ENCODE measurements around the gene HDAC4.
"Not testable (repeated sequence)": the region's sequence is repeated elsewhere in the genome, so short reads cannot be mapped to it uniquely, and the experiment has no call there.

HDAC4 gene

DNA sequence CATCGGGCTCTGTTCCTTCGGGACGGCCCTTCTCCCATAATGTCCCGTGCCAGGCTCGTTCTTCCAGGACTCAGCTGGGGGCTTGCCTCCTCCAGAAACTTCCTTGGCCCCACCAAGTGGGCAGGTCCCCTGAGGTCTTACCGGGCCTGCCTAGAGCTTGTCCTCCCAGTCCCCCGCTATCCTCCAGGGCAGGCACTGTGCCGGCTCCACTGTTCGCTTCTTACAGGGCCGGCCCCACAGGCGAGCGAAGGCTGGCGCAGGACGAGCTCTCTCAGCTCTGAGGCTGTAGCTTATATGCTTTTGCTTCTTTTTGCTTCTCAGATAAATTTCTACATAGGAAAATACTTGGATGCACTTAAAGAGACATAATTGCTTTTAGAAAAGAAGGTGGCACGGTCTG, 323.6 kb downstream of the HDAC4 start:
- H3K4me1 ChIP-seq (ENCODE audit: control insufficient read depth in 1 of 2, insufficient read depth in 2 of 2, low read length in 2 of 2): peaks cover 5 to 6% of the 10 kb centered on the region in 2 donors
- H3K4me3 ChIP-seq (ENCODE audit: low read depth in 1 of 2, low read length in 2 of 2): no peak overlapping the region
- no peaks in the 10 kb centered on the region for H3K9me3 ChIP-seq (ENCODE audit: control insufficient read depth in 1 of 2, low read length in 2 of 2)
- H3K27ac ChIP-seq (ENCODE audit: low read depth, low read length): no peak overlapping the region
- peaks cover 29 to 41% of the 10 kb centered on the region in 2 donors for H3K36me3 ChIP-seq (ENCODE audit: control insufficient read depth in 1 of 2, insufficient read depth in 2 of 2, low read length in 2 of 2)
- H3K9ac ChIP-seq (ENCODE audit: low read depth in 1 of 2, low read length in 2 of 2): no peak overlapping the region
- H3K27me3 ChIP-seq (ENCODE audit: control insufficient read depth in 1 of 2, insufficient read depth in 2 of 2, low read length in 2 of 2): no peaks in the 10 kb centered on the region

DNA sequence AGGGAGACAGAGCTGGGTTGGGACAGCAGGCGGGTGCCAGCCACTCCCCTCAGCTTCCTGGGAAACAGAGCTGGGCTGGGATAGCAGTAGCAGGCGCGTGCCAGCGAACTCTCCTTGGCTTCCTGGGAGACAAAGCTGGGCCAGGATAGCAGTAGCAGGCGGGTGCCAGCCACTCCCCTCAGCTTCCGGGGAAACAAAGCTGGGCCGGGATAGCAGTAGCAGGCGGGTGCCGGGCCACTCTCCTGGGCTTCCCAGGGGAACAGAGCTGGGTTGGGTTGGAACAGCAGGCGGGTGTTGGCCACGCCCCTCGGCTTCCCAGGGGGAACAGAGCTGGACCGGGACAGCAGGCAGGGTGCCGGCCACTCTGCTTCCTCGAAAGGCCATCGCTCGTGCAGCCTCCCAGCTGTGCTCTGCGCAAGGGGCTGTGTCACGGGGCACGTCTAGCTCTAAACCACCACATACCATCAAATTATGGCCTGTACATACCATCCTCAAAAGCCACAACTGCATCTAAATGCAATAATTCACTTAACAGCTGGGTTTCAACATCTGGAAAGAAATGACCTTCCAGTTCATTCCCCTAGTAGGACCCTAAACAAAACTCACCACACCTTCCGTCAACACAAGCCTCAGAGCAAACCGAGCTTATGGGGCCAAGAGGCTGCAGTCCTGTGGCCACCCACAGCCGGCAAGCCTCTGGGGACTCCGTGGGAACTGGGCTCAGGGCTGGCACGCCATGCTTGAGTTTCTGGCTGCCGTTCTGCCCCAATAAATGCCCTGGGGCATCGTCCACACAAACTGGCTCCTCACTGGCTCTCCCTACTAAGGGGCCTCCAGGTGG, 324.7 kb downstream of the HDAC4 start:
- H3K27ac ChIP-seq (ENCODE audit: low read depth, low read length): no peak overlapping the region
- peaks cover 5 to 6% of the 10 kb centered on the region in 2 donors for H3K4me1 ChIP-seq (ENCODE audit: control insufficient read depth in 1 of 2, insufficient read depth in 2 of 2, low read length in 2 of 2)
- H3K9ac ChIP-seq (ENCODE audit: low read depth in 1 of 2, low read length in 2 of 2): no peak overlapping the region
- H3K36me3 ChIP-seq (ENCODE audit: control insufficient read depth in 1 of 2, insufficient read depth in 2 of 2, low read length in 2 of 2): peaks cover 29 to 39% of the 10 kb centered on the region in 2 donors
- H3K9me3 ChIP-seq (ENCODE audit: control insufficient read depth in 1 of 2, low read length in 2 of 2): no peaks in the 10 kb centered on the region
- no peak overlapping the region for H3K4me3 ChIP-seq (ENCODE audit: low read depth in 1 of 2, low read length in 2 of 2)
- no peaks in the 10 kb centered on the region for H3K27me3 ChIP-seq (ENCODE audit: control insufficient read depth in 1 of 2, insufficient read depth in 2 of 2, low read length in 2 of 2)

DNA sequence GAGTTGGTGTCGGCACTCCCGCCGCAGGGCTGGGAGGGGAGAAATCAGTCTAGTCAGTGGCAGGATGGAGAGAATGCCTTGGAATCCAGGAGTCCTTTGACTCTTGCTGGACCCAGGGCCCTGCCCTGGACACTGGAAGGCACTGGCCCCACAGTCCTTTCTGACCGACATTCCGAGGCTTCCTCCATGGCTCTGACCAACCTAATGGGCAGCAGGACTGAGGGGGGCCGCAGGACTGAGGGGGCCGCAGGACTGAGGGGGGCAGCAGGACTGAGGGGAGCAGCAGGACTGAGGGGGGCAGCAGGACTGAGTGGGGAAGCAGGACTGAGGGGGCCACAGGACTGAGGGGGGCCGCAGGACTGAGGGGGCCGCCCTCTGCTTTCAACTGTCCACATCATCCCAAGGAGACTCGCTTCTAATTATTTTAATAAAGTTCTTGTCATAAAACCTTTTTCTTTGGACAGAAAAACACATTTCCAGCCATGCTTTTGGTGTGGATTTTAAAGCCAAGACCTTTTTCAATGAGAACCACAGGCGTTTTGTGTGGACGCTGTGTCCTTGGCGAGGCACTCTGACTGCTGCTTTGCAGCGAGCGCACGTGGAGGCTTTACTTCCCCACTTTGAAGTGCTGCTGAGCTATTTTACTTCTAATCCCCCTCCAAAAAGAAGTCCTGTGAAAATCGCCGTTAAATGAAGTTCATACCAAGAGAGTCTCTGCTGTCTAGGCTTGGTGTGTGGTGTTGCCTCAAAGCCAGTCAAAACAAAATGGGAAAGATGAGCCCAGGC, 326.9 kb downstream of the HDAC4 start:
- peaks cover 19 to 21% of the 10 kb centered on the region in 2 donors for H3K36me3 ChIP-seq (ENCODE audit: control insufficient read depth in 1 of 2, insufficient read depth in 2 of 2, low read length in 2 of 2)
- no peak overlapping the region for H3K4me3 ChIP-seq (ENCODE audit: low read depth in 1 of 2, low read length in 2 of 2)
- H3K9ac ChIP-seq (ENCODE audit: low read depth in 1 of 2, low read length in 2 of 2): no peak overlapping the region
- H3K9me3 ChIP-seq (ENCODE audit: control insufficient read depth in 1 of 2, low read length in 2 of 2): no peaks in the 10 kb centered on the region
- no peak overlapping the region for H3K27ac ChIP-seq (ENCODE audit: low read depth, low read length)
- H3K4me1 ChIP-seq (ENCODE audit: control insufficient read depth in 1 of 2, insufficient read depth in 2 of 2, low read length in 2 of 2): peaks cover 5 to 6% of the 10 kb centered on the region in 2 donors
- H3K27me3 ChIP-seq (ENCODE audit: control insufficient read depth in 1 of 2, insufficient read depth in 2 of 2, low read length in 2 of 2): no peaks in the 10 kb centered on the region

- no peaks in the 10 kb centered on the region for H3K27me3 ChIP-seq (ENCODE audit: control insufficient read depth in 1 of 2, insufficient read depth in 2 of 2, low read length in 2 of 2)
- H3K36me3 ChIP-seq (ENCODE audit: control insufficient read depth in 1 of 2, insufficient read depth in 2 of 2, low read length in 2 of 2): peaks cover 19 to 21% of the 10 kb centered on the region in 2 donors
- no peaks in the 10 kb centered on the region for H3K9me3 ChIP-seq (ENCODE audit: control insufficient read depth in 1 of 2, low read length in 2 of 2)
- H3K4me1 ChIP-seq (ENCODE audit: control insufficient read depth in 1 of 2, insufficient read depth in 2 of 2, low read length in 2 of 2): peaks cover 5 to 6% of the 10 kb centered on the region in 2 donors
- H3K27ac ChIP-seq (ENCODE audit: low read depth, low read length): no peak overlapping the region
- H3K4me3 ChIP-seq (ENCODE audit: low read depth in 1 of 2, low read length in 2 of 2): no peak overlapping the region
- no peak overlapping the region for H3K9ac ChIP-seq (ENCODE audit: low read depth in 1 of 2, low read length in 2 of 2)
Measured at GRCh38 chr2:239073270-239073669, 327.6 kb downstream of the HDAC4 start.

GRCh38 chr2:239072786-239073185, 328.0 kb downstream of the HDAC4 start:
- H3K9me3 ChIP-seq (ENCODE audit: control insufficient read depth in 1 of 2, low read length in 2 of 2): no peaks in the 10 kb centered on the region
- peaks cover 19 to 20% of the 10 kb centered on the region in 2 donors for H3K36me3 ChIP-seq (ENCODE audit: control insufficient read depth in 1 of 2, insufficient read depth in 2 of 2, low read length in 2 of 2)
- peaks cover 5 to 6% of the 10 kb centered on the region in 2 donors for H3K4me1 ChIP-seq (ENCODE audit: control insufficient read depth in 1 of 2, insufficient read depth in 2 of 2, low read length in 2 of 2)
- no peak overlapping the region for H3K27ac ChIP-seq (ENCODE audit: low read depth, low read length)
- no peak overlapping the region for H3K9ac ChIP-seq (ENCODE audit: low read depth in 1 of 2, low read length in 2 of 2)
- no peaks in the 10 kb centered on the region for H3K27me3 ChIP-seq (ENCODE audit: control insufficient read depth in 1 of 2, insufficient read depth in 2 of 2, low read length in 2 of 2)
- H3K4me3 ChIP-seq (ENCODE audit: low read depth in 1 of 2, low read length in 2 of 2): no peak overlapping the region

DNA sequence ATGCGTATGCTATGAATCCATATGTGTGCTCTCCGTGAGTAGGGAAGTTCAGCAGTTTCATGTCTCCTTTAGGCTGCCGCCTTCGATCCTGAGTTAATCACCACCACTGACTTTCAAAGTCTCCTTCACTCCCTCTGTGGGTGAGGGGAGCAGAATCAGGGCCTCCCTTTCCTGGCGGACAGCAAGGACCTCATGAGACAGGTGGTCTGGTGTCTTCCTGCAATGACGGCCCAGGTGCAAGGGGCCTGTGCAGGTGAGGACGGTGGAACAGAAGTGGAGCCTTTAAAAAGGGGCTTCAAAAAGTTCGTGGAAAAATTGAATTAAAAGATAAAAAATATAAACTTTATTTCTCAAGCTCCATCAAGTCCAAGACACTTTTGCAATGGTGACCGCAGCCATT, 330.4 kb downstream of the HDAC4 start:
- Histone ChIP-seq H3K4me1 (ENCODE audit: control insufficient read depth in 1 of 2, insufficient read depth in 2 of 2, low read length in 2 of 2) (no peaks in the 10 kb centered on the region), H3K9me3 (ENCODE audit: control insufficient read depth in 1 of 2, low read length in 2 of 2) (no peaks in the 10 kb centered on the region), H3K27me3 (ENCODE audit: control insufficient read depth in 1 of 2, insufficient read depth in 2 of 2, low read length in 2 of 2) (no peaks in the 10 kb centered on the region), H3K27ac (ENCODE audit: low read depth, low read length) (no peak overlapping the region), H3K4me3 (ENCODE audit: low read depth in 1 of 2, low read length in 2 of 2) (no peak overlapping the region), H3K9ac (ENCODE audit: low read depth in 1 of 2, low read length in 2 of 2) (no peak overlapping the region), H3K36me3 (ENCODE audit: control insufficient read depth in 1 of 2, insufficient read depth in 2 of 2, low read length in 2 of 2) (peaks cover 27 to 37% of the 10 kb centered on the region in 2 donors)

- H3K36me3 ChIP-seq (ENCODE audit: control insufficient read depth in 1 of 2, insufficient read depth in 2 of 2, low read length in 2 of 2): peaks cover 30 to 43% of the 10 kb centered on the region in 2 donors
Measured at GRCh38 chr2:239069362-239070333, 331.2 kb downstream of the HDAC4 start.

DNA sequence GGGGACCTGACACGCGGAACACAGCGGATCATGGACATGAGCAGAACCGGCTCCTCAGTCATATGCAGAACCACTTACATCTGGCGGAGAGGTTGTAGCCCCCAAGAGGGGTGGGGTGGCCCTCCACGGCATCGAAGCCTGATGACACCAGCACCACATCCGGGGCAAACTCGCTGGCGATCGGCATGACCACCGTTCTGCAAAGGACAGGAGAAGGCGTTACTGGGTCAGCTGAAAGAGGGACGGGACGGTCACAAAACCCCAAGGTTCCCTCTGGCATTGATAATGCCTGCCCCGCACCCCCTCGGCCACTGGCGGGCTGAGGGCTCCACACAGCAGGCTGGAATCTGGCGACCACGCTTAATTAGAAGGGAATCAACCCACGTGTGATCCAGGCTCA, 332.4 kb downstream of the HDAC4 start:
- H3K4me1 ChIP-seq (ENCODE audit: control insufficient read depth in 1 of 2, insufficient read depth in 2 of 2, low read length in 2 of 2): no peaks in the 10 kb centered on the region
- peaks cover 27 to 44% of the 10 kb centered on the region in 2 donors for H3K36me3 ChIP-seq (ENCODE audit: control insufficient read depth in 1 of 2, insufficient read depth in 2 of 2, low read length in 2 of 2)
- H3K4me3 ChIP-seq (ENCODE audit: low read depth in 1 of 2, low read length in 2 of 2): no peak overlapping the region
- H3K27me3 ChIP-seq (ENCODE audit: control insufficient read depth in 1 of 2, insufficient read depth in 2 of 2, low read length in 2 of 2): no peaks in the 10 kb centered on the region
- H3K27ac ChIP-seq (ENCODE audit: low read depth, low read length): no peak overlapping the region
- no peak overlapping the region for H3K9ac ChIP-seq (ENCODE audit: low read depth in 1 of 2, low read length in 2 of 2)
- no peaks in the 10 kb centered on the region for H3K9me3 ChIP-seq (ENCODE audit: control insufficient read depth in 1 of 2, low read length in 2 of 2)

More at GRCh38 chr2:239069362-239070333, 331.2 kb downstream of the HDAC4 start:
- H3K27me3 ChIP-seq (ENCODE audit: control insufficient read depth in 1 of 2, insufficient read depth in 2 of 2, low read length in 2 of 2); H3K27ac ChIP-seq (ENCODE audit: low read depth, low read length); H3K4me1 ChIP-seq (ENCODE audit: control insufficient read depth in 1 of 2, insufficient read depth in 2 of 2, low read length in 2 of 2); H3K9ac ChIP-seq (ENCODE audit: low read depth in 1 of 2, low read length in 2 of 2); H3K9me3 ChIP-seq (ENCODE audit: control insufficient read depth in 1 of 2, low read length in 2 of 2); H3K4me3 ChIP-seq (ENCODE audit: low read depth in 1 of 2, low read length in 2 of 2): not testable (repeated sequence)

- Histone ChIP-seq H3K9ac (ENCODE audit: low read depth in 1 of 2, low read length in 2 of 2) (no peak overlapping the region), H3K4me3 (ENCODE audit: low read depth in 1 of 2, low read length in 2 of 2) (no peak overlapping the region), H3K4me1 (ENCODE audit: control insufficient read depth in 1 of 2, insufficient read depth in 2 of 2, low read length in 2 of 2) (no peaks in the 10 kb centered on the region), H3K27ac (ENCODE audit: low read depth, low read length) (no peak overlapping the region), H3K27me3 (ENCODE audit: control insufficient read depth in 1 of 2, insufficient read depth in 2 of 2, low read length in 2 of 2) (no peaks in the 10 kb centered on the region), H3K9me3 (ENCODE audit: control insufficient read depth in 1 of 2, low read length in 2 of 2) (no peaks in the 10 kb centered on the region), H3K36me3 (ENCODE audit: control insufficient read depth in 1 of 2, insufficient read depth in 2 of 2, low read length in 2 of 2) (peaks cover 19 to 38% of the 10 kb centered on the region in 2 donors)
Measured at GRCh38 chr2:239067196-239067865, 333.5 kb downstream of the HDAC4 start.
